GM18505 (cell line): ENCODE measurements around the gene TRAM2.

Source experiments
- ATAC-seq: cut with Tn5 transposase; IDR thresholded peaks from one replicate; pipeline ENCODE4 v1.9.1; 2021; ENCODE audit not compliant: unreplicated experiment
- POLR2A ChIP-seq: IDR thresholded peaks from 4 replicates; pipeline ENCODE4 v1.6.1; 2011; ENCODE audit warnings: borderline replicate concordance; ENCODE audit not compliant: insufficient read depth, insufficient read length; ENCODE audit errors: extremely low read depth

TRAM2 gene

DNA sequence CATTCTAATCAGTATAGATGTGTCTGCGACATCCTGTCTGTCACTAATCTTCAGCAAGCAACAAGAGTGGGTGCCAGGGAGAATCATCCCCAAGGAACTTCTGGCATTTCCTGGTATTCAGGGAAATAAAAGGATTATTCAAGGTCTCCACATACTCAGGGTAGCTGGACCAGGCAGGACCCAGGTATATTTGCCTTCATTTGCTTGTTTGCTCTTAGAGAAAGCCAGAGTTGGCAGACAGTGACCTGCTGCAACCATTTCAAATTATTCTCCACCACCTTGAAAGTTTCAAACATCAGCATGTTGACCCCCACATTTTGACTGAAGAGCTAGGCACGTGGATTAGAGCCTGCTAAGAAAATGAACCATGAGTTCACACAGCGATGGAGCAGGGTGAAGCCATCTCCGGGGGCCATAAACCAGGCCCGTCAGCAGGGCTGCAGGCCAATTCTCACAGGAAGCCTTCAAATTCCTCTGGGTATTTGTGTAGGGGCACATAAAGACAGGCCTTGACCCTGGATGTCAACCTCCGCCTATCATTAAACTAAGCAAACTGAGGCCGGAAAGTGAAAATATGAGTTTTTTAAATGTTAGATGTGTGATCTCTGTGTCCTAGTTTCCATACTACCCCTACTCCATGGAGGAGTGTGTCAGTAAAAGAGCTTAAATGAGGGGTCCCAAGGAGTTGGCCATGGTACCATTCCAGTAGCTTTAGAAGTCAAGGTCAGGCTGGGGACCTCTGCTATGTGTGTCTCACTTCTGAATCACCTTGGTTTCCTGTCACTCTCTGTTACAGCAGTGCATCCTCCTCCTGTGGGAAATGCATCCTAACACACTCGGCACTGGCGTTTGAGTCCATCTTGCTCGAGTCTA, 32.9 kb downstream of the TRAM2 start:
- no peak for ATAC-seq
- no peak for TF ChIP-seq POLR2A

DNA sequence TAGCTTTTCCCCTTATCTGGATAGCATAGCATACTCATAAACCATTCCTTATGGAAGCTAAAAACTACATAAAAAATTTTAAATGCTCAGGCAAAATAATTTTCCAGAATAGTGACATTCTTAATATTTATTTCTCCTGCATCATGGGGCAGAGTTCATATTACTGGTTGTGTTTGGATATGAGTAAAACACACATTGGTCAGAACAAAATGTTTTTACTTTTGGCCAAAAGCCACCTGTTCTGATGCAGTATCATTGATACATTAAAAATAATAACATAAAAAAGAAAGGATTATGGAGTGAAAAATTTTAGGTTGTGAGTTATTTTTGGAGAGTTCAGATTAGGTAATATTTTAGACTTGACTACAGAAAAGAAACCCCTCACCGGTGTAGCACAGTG, 33.6 kb downstream of the TRAM2 start:
- ATAC-seq = no peak
- TF ChIP-seq POLR2A = no peak

GRCh38 chr6:52541135-52541534, 35.7 kb downstream of the TRAM2 start:
- TF ChIP-seq POLR2A = no peak

GRCh38 chr6:52540286-52540902, 36.5 kb downstream of the TRAM2 start:
- ATAC-seq = no peak
- no peak for TF ChIP-seq POLR2A

More at GRCh38 chr6:52541135-52541534, 35.7 kb downstream of the TRAM2 start:
- ATAC-seq = no peak

DNA sequence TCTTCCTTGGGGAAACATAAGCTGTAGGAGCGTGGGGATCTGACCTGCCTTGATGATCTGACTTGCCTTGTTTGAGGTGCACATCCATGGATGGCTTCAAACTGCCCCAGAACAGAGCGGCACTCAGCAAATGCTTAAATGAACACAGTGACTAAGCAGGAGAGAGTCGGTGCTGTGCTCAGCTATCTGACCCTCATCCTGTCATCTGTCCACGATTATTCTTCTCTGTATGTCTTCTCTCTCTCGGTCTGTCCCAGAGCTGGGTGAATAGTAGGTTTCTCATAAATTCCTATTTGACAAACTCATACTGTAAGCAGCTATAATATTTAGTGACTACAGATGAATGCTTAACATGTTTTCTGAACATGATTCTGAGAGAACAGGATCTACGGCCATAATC, 37.3 kb downstream of the TRAM2 start:
- no peak for TF ChIP-seq POLR2A
- ATAC-seq = no peak

DNA sequence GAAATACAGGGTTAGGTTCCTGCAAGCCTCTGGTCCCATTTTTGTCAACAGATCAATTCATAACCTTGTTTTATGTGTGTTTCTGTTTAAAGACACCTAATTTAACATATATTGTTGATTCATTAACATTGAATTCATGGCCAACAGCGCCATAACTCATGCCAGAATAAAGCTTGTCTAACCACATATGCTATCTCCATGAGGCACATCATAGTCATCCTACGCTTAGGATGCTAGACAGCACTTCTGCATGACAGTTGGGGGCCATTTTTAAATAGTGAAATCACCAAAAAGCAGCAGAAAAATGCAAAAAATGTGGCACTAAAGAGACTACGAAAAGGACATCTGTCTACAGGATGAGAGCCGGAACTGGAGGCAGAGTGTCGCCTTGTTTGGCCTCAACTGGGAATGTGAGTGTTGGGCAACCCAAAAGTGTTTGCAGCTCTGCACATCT, 37.9 kb downstream of the TRAM2 start:
- no peak for ATAC-seq
- TF ChIP-seq POLR2A = no peak

- no peak for TF ChIP-seq POLR2A
- no peak for ATAC-seq
These were observed 38.5 kb downstream of the TRAM2 start for GRCh38 chr6:52538252-52538900.

DNA sequence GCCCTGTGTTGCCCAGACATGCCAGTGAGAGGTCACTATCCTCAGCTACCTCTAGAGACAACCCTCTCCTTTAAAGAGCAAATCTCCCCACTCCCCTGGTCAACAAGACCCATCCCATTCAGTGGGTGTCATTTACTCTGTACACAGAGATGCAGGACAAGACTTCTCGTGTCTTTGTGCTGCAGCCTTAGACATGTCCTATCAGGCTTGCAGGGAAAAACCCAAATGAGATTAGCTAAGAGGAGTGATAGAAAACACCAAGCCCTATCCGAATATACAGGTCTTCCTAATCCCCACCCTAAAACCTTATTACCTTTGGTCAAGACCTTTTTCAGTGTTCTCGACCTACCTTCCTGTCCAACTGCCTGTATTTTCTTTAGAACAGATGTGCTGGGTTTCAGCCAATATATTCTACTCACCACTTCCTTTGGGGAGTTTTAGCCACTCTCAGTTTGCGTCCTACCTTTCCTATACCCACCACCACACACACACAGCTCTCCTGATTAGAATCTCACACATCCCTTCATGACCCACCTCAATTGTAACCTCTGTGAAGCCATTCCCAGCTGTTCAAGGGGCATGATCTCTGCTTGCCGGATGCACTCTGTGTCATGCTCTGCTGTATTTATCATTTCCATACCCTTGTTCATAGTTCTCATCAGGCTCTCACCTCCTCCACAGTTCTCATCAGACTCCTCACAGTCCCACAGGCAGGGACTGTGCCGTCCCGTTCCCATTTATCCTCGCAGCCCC, 39.7 kb downstream of the TRAM2 start:
- ATAC-seq = peak; percentile 51
- no peak for TF ChIP-seq POLR2A

DNA sequence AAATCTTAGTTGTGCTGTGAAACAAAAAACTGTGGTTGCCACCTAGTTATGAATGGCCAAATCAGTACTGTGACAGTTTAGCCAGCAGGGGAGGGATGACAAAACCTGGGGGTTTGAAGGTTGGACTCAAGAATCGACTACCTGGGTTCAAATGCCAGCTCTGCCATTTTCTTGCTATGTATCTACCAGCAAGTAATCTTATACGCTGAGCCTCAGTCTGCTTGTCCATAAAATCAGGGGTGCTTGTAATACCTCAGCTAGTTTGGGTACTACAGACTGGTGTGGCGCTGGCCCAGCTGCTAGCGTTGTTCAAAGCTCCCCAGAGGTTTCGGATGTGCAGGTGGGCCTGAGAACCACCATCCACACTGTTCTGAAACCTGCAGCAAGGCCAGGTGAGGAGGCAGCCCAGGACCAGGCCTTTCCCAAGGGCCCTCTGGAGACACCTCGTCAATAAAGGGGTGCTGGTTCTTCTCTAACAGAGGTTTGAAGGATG, 40.4 kb downstream of the TRAM2 start:
- TF ChIP-seq POLR2A = no peak
- ATAC-seq = peak; percentile 36

DNA sequence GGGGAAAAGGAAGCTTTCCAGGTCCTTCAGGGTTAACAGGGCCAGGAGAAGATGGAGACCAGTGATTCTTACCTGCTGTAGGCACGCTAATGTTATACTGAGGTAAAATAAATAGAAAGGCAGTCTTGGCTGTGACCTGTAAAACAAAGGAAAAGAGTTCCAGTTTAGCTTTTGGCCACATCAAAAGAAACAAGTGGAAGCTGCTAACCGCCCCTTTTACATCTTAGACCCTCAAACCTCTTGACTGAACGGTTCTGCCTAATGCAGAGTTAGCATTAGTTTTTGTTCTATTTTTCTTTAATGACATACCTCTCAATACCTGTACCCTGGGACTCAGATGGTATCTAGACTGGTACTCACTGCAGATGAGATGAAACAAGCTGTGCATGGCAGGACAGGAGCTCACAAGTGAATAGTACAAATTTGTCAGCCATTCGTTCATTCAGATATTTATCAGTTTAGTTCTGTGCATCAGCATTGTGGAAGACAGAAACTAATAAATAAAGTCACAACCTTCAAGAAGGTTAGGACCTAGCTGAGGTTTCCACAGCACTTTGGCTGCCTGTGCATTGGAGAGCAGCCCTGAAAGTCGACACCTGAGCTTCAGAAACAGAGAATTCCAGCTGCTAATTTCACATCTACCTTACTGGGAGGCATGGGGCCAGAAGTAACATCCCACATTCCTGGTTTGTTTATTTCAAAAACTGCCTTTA, 41.0 kb downstream of the TRAM2 start:
- no peak for ATAC-seq

GRCh38 chr6:52534966-52535390, 41.9 kb downstream of the TRAM2 start:
- TF ChIP-seq POLR2A = no peak
- ATAC-seq = no peak

More for the DNA sequence above, 41.0 kb downstream of the TRAM2 start:
- no peak for TF ChIP-seq POLR2A

- ATAC-seq = no peak
- TF ChIP-seq POLR2A = no peak
These were observed 42.5 kb downstream of the TRAM2 start for GRCh38 chr6:52534363-52534762.
